Lung microvascular endothelial cell (primary cell): ENCODE measurements around the gene NUP214. TPM values are rescaled to one million over a fixed set of nuclear protein-coding genes. Genes with fewer than 3 reads are reported as not detected.
"Not testable (repeated sequence)": the region's sequence is repeated elsewhere in the genome, so short reads cannot be mapped to it uniquely, and the experiment has no call there.

Source experiments
- DNase-seq, 2 donors: peaks; one replicate each; pipeline versions ENCODE4 v3.0.0 to v3.0.0-alpha.2; 2010; ENCODE audit warnings: low read depth in 2 of 2
- total RNA-seq: library from RNA; depleted of rRNA; stranded (reverse); fragments of >200 nt; gene quantifications from 2 replicates; pipeline ENCODE4 v1.2.1, GENCODE V29; 2014

NUP214 gene
- total RNA-seq, 1 donor from 2014 or later: 7.5 TPM

DNA sequence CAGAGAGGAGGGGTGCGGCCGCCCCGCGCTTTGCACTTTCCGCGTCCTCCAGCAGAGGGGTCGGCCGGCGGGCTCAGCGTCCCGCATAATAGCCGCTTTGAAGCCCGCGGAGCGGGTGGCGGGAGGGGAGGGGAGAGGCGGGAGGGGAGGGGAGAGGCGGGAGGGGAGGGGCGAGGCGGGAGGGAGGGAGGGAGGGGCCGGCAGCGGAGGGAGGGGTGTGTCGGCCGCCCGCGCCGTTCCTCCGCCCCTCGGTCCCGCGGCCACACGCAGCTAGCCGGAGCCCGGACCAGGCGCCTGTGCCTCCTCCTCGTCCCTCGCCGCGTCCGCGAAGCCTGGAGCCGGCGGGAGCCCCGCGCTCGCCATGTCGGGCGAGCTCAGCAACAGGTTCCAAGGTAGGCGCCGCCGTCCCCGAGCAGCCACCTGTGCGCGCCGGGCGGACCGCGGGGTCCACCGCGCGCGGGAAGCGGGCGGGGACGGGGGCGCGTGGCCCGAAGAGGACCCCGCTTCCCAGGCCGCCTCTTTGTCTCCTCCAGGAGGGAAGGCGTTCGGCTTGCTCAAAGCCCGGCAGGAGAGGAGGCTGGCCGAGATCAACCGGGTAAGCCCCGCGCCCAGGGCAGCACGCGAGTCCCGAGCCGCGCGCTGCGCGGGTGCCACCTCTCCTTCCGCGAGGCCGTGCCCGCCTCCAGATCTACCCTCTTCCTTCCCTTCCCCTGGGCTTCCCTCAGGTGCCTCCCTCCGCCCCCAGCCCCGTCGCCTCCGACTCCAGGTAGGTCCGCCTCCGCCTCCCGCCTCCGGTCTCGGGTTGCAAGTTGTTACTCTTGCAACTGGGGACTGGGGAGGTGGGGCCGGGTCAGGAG is 28.9 kb upstream of the NUP214 start, which contains the start of gene AIF1L:
TSS of gene AIF1L (plus strand) at position 263 of the 857 bp plus-strand sequence. CDS start at position 362, 99 bp downstream.
- peak; percentile 16 to 23 for DNase-seq

DNA sequence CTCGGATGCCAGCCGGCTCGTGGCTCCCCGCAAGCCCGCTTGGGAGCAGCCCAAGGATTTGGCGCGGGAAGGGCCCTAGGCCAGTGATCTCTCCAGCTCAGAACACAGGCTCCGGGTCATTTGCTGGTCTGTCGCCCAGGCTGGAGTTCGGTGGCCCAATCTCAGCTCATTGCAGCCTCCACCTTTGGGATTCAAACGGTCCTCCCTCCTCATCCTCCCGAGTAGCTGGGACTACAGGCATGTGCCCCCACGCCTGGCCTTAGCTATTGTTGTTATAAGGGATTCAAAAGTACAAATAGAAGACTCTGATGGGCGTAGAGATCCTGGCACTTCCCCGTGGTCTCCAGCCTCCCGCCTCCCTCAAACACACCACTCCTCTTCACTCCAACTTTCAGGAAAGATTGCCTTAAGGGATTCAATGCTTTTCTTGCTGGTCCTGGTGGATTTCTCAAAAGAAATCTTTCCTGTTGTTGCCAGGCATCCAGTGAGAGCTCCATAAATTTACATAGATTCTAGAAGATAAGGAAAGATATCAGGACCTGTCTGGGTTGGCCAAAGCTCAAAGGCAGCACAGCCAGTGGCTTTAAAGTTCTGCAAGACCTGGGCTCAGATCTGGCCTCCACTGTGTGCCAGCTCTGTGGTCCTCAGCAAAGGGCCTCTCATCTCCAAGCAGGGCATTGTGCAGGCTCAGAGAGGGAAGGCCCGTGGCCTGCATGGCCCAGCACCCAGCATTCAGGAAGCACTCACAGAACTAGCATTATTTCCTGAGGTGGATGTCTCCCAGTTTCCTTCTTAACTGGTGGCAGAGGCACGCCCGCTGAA is 28.0 kb upstream of the NUP214 start:
- no peak for DNase-seq

DNA sequence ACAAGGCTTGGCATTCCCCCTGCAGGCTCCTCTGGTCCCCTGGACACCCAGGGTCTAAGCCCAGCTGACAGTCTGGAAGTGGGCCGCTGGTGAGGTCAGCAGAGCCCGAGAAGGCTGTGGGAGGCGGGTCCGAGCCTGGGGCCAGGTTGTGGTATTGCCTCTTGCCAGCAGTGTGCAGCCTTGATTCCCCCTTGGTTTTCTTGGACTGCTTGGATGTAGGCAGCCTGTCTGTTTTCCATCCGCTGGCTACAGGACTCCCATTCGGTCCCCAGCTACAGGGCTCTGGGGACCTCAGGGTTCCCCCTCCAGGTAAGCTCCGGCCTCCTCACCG is 27.5 kb upstream of the NUP214 start:
- DNase-seq: no peak

DNA sequence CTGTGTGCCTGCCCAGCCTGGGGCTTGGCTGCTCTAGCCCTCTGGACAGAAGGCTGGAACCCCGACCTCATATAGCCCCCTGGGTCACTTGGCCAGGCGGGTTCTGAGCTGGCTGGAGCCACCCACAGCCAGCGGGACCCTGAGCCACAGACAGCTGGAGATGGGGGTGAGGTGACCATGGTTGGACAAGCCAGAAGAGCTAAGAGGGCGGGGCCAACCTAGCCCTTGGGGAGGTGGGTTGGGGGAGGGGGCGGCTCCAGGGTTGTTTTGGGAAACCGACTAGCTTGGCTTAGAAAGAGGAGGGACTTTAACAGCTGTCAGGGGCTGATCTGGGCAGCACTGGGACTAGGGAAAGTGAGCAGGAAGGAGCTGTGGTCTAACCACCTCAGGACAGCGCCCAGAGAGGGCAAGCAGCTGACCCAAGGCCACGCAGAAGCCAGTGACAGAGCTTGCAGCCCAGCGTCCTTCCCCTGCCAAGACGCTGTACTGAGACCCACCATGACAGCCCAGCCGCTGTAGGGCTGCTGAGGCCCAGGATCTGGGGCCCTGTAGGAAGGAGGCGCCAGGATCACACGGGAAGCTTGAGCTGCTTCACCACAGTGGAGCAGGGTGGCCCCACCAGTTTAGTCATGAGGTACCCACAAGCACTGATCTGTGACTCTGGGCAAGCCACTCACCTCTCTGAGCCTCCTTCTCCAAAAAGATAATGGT is 26.8 kb upstream of the NUP214 start:
- no peak for DNase-seq

DNA sequence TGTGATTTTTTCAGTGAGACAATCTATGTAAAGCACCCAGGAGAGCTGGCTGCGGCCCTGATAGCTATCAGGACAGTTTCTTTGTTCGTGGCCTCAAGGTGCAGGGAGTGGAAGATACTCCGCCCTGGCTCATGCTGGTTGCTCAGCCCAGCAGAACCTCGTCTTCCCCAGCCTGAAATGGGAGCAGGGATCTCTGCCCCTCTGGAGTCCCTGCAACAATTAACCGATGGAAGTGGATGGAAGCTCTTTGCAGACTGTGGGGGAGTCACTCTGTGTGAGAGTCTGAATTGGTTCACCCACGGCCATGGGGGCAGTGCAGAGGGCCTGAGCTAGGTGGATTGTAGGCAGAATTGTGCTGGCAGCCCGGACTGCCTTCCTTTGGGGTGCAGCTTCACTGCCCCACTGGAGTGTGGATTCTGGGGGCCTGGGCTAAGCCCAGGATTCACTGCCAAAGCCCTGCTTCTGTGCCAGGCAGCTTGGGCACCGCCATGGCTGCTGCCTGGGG is 26.2 kb upstream of the NUP214 start:
- no peak for DNase-seq

DNA sequence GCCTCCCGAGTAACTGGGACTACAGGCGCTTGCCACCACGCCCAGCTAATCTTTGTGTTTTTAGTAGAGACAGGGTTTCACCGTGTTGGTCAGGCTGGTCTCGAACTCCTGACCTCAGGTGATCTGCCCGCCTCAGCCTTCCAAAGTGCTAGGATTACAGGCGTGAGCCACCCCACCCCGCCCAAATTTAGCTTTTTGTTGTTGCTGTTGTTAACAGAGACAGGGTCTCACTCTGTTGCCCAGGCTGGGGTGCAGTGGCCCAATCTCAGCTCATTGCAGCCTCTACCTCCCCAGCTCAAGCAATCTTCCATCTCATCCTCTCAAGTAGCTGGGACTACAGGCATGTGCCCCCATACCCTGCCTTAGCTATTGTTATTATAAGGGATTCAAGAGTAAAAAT is 25.5 kb upstream of the NUP214 start:
- not testable (repeated sequence) for DNase-seq

DNA sequence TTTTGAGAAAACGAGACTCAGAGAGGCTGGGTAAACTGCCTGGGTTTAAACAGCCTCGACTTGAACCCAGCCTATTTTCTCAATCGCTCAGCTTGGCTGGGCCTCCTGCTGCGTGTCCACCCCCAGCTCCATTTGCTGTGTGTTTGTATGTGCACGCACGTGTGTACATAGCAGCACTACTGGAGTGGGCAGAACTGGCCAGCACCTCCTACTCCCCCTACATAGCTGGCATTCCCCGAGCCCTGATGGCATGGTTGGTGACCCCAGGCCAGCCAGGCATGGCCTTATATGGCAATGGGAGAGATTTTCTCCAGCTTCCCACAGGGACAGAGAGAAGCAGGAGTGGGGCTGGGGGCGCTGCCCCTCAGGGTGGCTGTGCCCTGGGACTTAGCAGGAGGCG is 24.9 kb upstream of the NUP214 start:
- DNase-seq: no peak

DNA sequence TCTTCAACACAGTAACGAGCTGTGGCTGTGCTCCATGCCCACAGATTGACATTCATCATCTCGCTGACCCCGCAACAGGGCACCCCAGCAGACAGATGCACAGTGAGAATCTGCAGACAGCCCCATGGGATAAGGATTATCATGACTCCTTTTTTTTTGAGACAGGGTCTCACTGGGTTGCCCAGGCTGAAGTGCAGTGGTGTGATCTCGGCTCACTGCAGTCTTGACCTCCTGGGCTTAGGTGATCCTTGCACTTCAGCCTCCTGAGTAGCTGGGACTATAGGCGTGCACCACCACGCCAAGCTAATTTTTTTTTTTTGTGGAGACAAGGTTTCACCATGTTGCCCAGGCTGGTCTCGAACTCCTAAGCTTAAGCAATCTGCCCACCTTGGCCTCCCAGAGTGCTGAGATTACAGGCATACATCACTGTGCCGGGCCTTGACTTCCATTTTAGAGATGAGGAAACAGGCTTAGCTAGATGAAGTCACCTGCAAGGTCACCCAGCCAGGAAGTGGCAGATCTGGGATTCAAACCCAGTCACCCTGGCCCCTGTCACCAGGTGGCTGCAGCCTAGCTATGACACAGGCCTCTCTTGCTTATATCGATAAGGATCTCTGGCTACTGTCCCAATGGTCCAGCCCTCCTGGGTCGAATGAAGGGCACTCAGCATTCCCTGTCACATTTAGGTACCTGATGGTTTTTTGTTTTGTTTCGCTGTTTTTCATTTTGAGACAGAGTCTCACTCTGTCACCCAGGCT is 24.0 kb upstream of the NUP214 start:
- DNase-seq: no peak

DNA sequence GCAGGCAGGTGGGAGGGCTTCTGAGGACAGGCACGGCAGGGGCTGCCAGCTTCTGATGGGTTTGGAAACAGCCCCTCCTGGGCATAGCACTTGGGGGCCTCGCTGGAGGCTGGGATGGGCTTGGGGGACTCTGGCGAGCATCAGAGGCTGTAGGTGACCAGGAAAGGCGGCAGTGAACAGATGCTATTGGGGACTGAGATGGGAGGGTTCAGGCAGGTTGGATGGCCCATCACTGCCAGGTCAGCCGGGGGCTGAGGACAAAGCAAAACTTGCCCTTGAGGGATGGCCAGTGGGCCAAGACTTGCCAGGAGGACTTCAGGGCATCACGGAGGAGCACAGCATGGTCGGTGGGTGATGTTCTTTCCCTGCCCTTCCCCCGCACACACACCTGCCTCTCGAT is 22.4 kb upstream of the NUP214 start:
- DNase-seq: no peak

DNA sequence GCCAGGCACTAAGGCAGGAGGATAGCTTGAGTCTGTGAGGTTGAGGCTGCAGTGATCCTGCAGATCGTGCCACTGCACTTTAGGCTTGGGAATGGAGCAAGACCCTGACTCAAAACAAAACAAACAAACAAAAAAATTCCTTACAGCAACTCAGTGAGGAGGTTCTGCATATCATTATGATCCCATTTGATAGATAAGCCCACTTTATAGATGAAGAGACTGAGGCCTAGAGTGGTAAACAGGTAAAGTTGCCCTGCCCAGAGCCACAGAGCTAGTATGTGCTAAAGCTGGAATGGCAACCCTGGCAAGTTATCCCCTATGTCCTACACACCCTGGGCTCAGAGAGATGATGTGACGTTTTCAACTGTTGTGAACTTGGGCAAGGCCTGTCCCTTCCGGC is 21.9 kb upstream of the NUP214 start:
- no peak for DNase-seq

DNA sequence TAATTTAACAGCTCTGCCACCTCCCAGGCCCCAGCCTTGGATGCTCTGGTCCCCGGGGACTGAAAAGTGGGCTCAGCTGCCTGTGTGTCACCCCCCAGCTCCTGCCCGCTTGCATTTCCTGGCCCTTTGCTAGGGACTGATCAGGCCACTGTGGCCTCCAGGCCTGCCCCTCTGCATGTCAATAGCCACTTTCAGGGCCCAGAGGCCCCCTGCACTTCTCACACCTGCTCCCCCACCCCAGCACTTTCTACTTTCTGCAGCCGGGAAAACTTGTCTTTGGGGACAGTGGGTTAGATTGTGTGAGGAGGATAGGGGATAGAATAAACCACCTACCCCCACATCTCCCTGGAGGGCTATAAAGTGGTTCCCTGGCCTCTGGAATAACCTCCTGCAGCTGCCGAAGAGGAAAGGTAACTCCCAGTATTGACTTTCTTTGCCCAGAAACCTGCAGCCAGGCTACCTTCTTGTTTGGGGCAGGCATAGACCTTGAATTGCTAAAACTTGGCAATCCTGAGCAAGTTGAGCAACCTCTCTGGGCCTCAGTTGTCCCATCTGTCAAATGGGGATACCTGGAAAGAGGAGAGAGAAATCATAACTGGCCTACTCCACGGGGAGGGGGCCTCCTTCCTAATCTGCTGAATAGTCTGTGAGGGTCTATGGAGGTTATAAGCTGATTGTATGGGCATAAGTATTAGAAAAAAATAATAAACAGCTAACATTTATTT is 21.2 kb upstream of the NUP214 start:
- DNase-seq: no peak

DNA sequence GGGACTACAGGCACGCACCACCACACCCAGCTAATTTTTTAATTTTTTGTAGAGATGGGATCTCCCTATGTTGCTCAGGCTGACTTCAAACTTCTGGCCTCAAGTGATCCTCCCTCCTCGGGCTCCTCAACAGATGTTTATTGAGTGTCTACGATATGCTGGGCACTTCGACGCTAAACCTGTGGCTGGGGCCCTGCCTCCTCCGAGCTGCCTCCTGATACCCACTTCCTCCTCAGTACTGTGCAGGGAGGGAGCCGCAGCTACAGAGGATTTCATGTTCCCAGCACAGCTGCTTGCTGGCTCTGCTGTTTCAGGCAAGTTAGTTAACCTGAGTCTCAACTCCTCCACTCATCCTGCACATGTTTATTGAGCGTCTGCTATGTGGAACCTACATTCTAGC is 19.4 kb upstream of the NUP214 start:
- DNase-seq: no peak

DNA sequence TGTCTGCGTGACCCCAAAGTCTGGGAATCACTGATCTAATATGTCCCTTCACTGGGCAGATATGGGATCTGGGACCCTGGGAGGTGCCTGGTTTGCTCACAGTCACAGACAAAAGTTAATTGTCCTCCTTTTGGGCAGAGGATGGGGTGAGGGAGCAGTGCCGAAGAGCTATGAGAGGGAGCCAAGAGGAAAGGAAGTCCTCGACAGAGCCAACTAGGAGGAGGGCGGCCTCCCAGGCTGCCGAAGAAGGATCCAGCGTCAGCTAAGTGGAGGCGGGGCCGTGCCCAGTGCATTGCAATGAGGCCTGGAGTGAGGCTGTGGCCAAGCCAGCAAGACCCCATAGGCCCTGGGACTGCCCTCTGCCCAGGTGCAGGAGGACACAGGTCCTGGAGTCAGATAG is 17.6 kb upstream of the NUP214 start:
- no peak for DNase-seq

DNA sequence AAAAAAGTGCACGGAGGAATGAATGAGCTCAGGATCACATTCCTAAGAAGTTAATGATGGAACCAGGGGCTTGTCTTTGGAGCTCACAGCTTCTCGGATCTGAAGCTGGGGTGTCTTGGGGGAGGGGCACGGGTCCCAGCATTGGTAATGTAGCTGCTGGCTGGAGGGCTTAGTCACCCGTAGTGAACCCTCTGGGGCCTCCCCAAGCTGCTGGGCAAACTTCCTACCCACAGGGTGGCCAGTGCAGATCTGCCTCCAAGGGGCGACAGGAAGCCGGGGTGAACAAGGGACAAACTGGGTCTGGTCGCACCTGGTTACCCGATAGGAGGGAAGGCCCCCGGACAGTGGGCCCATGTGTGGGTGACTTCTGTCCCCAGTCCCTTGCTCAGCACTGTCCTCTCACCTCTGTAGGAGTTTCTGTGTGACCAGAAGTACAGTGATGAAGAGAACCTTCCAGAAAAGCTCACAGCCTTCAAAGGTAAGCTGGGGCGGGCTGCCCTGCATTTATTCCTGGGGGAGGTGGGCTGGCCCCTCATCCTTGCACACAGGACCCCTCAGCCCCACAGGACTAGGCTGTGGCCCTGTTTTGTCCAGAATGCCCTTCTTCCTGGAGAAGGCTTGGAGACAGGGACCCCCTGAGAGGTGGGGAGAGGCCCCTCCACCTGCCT is 14.1 kb upstream of the NUP214 start:
- no peak for DNase-seq

DNA sequence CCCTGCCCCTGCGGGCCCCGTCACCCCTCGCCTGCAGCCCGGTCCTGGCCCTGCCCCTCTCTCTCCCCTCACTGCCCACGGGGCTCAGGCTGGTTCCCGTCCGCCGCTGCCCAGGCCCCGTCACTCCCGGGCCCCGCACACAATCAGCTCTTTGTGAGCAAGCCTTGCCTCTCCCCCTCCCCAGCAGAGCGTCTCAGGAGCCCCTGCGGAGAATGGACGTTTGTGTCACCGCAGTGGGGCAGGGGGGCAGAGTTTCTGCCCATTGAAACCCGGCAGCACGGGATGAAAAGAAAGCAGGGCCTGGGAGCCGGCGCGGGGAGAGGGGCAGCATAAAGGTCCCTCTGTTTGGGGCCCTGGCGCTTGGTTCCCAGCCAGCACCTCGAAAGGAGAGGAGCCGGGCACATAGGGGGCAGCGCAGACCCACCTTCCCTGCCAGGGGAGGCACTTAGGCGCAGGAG is 13.5 kb upstream of the NUP214 start:
- no peak for DNase-seq

DNA sequence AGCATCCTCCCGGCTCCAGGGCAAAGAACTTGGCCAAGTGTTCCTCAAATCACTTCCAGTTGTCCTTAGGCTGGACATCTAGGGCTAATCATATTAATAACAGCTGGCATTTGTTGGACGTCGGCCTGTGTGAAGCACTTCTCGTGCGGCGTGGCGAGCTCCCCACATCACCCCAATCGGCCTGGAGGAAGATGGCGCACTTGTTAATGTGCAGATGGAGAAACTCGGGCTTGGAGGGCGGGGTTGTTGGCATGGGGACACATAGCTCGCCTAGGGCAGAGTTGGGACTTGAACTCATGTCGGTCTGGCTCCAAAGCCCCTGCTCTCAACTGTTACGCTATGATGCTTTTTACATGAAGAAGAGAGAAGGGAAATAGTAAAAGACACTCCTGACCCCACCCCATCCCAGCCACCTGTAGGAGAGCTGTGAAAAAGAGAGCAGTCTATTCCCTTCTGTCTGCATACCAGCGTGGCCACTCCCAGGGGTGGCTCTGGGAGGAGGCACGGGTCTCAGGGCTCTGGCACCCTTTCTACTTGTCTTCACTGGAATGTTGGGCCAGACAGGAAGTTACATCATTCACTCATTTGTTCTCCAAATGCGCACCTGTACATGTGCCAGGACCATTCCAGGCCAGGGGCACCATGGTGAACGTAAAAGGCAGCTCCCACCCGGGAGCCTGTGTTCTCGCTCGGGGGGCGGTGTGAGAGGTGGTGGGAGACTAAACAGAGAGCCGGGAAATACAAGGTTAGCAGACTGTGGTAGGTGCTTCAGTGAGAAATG is 12.8 kb upstream of the NUP214 start:
- peak in 1 of 2 donors; percentile 17 for DNase-seq

DNA sequence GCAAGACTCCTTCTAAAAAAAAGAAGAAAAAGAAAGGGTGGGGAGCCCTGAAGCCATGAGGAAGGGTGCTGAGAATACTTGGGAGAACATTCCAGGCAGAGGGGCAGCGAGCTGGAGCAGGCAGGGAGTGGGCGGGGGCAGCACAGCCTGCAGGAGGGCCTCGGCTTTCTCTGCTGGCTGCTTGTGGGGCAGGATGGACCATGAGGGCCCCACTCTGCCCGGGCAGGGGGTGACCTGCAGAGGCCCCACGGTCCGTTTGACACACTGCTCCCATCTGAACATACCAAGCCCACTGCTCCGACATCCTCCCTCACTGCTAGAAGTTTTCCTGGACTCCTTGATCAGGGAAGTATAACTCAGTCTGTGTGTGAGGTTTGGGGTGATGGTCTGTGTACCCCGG is 11.7 kb upstream of the NUP214 start:
- DNase-seq: no peak

DNA sequence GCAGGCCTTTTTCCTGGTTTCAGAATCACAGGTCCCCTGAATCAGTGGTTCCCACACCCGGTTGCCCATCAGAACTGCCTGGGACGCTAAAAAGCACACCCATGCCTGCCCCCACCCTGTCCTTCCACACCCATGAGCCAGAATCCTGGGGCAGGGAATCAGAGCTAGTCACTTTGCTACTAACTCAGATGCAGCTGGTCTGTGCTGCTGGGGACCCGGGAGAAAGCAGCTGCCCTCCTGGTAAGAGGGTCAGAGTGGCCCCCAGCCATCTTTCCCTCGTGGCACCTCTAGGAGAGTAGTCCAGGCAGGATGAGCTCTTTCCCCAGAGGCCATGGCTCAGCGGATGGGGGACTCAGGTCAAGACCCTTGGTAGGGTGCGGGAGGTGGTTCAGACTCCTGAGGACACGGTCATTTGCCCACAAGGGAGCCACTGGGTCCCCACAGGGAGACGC is 11.3 kb upstream of the NUP214 start:
- DNase-seq: no peak

DNA sequence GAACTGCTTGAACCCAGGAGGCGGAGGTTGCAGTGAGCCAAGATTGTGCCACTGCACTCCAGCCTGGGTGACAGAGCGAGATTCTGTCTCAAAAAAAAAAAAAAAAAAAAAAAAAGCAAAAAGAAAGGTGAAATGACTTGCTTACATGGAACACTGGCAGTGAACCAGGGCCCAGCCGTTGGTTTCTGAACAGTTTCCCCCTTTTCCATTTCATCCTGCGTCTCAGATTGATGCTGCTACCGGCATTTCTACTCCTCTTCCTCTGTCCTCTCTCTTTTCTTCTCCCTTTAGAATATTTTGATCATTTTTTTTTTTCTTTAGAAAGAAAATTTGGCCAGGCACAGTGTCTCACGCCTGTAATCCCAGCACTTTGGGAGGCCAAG is 10.0 kb upstream of the NUP214 start:
- DNase-seq: not testable (repeated sequence)
